Frontal cortex (tissue), 4 donors: ENCODE measurements around the gene USP40. TPM values are rescaled to one million over a fixed set of nuclear protein-coding genes. Genes with fewer than 3 reads are reported as not detected.

Experiments used
- DNase-seq, 2 donors: peaks; one replicate each; pipeline ENCODE4 v3.0.0; 2012; ENCODE audit warnings: low spot score in 2 of 2
- FAIRE-seq: peaks from 2 replicates; lab custom pipeline; 2012; peaks lifted over from hg19 to GRCh38; lab: Jason Lieb, UNC
- total RNA-seq: library from RNA; depleted of rRNA; stranded (reverse); fragments of >200 nt; gene quantifications from one replicate; pipeline ENCODE4 v1.2.3, GENCODE V29; 2014
- donor health status: control.
- donor health status: control.
- donor health status: control.

USP40 gene
- total RNA-seq, 1 donor from 2014 or later: 5.3 TPM

GRCh38 chr2:233563663-233564430, 2.7 kb downstream of the USP40 start:
- FAIRE-seq (no peak), DNase-seq (no peak)

- no peak for DNase-seq
- no peak for FAIRE-seq
Measured at GRCh38 chr2:233556881-233557736, 9.5 kb downstream of the USP40 start.

GRCh38 chr2:233553366-233553765, 13.2 kb downstream of the USP40 start:
- DNase-seq (no peak), FAIRE-seq (no peak)

GRCh38 chr2:233551491-233551890, 15.1 kb downstream of the USP40 start:
- FAIRE-seq: no peak

GRCh38 chr2:233546774-233547173, 19.8 kb downstream of the USP40 start:
- no peak for FAIRE-seq
- no peak for DNase-seq

More at GRCh38 chr2:233551491-233551890, 15.1 kb downstream of the USP40 start:
- no peak for DNase-seq

- DNase-seq: no peak
- FAIRE-seq: no peak
Measured at GRCh38 chr2:233546101-233546500, 20.5 kb downstream of the USP40 start.

- DNase-seq (no peak), FAIRE-seq (no peak)
Measured at GRCh38 chr2:233544200-233544610, 22.4 kb downstream of the USP40 start.

- DNase-seq (no peak), FAIRE-seq (no peak)
Measured at GRCh38 chr2:233542507-233542906, 24.1 kb downstream of the USP40 start.

GRCh38 chr2:233538741-233539140, 27.8 kb downstream of the USP40 start:
- DNase-seq: no peak
- no peak for FAIRE-seq

- DNase-seq (no peak), FAIRE-seq (no peak)
Measured at GRCh38 chr2:233535271-233535670, 31.3 kb downstream of the USP40 start.

- DNase-seq (no peak), FAIRE-seq (no peak)
Measured at GRCh38 chr2:233532971-233533370, 33.6 kb downstream of the USP40 start.

GRCh38 chr2:233531955-233532354, 34.6 kb downstream of the USP40 start:
- FAIRE-seq (no peak), DNase-seq (no peak)

- DNase-seq: no peak
- no peak for FAIRE-seq
Measured at GRCh38 chr2:233530381-233530780, 36.2 kb downstream of the USP40 start.

GRCh38 chr2:233528182-233528581, 38.4 kb downstream of the USP40 start:
- DNase-seq (no peak), FAIRE-seq (no peak)

- FAIRE-seq (no peak), DNase-seq (no peak)
Measured at GRCh38 chr2:233525791-233526190, 40.8 kb downstream of the USP40 start.

GRCh38 chr2:233519787-233520611, 46.6 kb downstream of the USP40 start:
- FAIRE-seq: no peak

GRCh38 chr2:233513953-233514655, 52.5 kb downstream of the USP40 start:
- no peak for DNase-seq
- no peak for FAIRE-seq

More at GRCh38 chr2:233519787-233520611, 46.6 kb downstream of the USP40 start:
- no peak for DNase-seq

- DNase-seq: no peak
- FAIRE-seq: no peak
Measured at GRCh38 chr2:233503947-233504637, 62.5 kb downstream of the USP40 start.

GRCh38 chr2:233503481-233503880, 63.1 kb downstream of the USP40 start:
- FAIRE-seq: no peak

More at GRCh38 chr2:233503481-233503880, 63.1 kb downstream of the USP40 start:
- no peak for DNase-seq
